ENCODE measurements around the gene LRRC52. TPM values are rescaled to one million over a fixed set of nuclear protein-coding genes. Genes with fewer than 3 reads are reported as not detected.

LRRC52 gene
- total and polyA plus RNA-seq, 9 of the 15 experiments (the other 6 are each of a cell fraction or from before 2014, with no cell fraction given): not detected

GRCh38 chr1:165501970-165502348 is 41.8 kb upstream of the LRRC52 start:
- Histone ChIP-seq H3K36me3 (ENCODE audit: control insufficient read depth, insufficient read depth, low read length) (no peaks in the 10 kb centered on the region), H3K79me2 (ENCODE audit: control insufficient read depth, insufficient read depth, low read length) (no peaks in the 10 kb centered on the region), H3K9me1 (ENCODE audit: control insufficient read depth, insufficient read depth, low read length) (no peaks in the 10 kb centered on the region), H3K4me2 (ENCODE audit: insufficient read depth, low read length) (no peak overlapping the region), H3K9ac (ENCODE audit: insufficient read depth in 1 of 2, low read depth in 2 of 2, low read length in 2 of 2) (no peak overlapping the region), H3K27ac (ENCODE audit: extremely low read depth, low read depth, low read length) (no peak overlapping the region), H2AFZ (ENCODE audit: low read depth, low read length) (no peak overlapping the region), H3K9me3 (replicated peaks; ENCODE audit: control insufficient read depth, insufficient read depth, low read depth, low read length) (no peaks in the 10 kb centered on the region), H4K20me1 (replicated peaks; ENCODE audit: control insufficient read depth, insufficient read depth, low read length) (no peaks in the 10 kb centered on the region), H3K27me3 (ENCODE audit: control insufficient read depth in 2 of 2, insufficient read depth in 2 of 2, low read length in 2 of 2) (0 out of 5 replicates have a peak, but pooled peaks cover 0 to 11% of the 10 kb centered on the region in 2 experiments), H3K4me3 (no peak overlapping the region), H3K4me1 (replicated peaks in 1 of 2; ENCODE audit: control insufficient read depth in 2 of 2, insufficient read depth in 2 of 2, low read length in 2 of 2) (no peaks in the 10 kb centered on the region)
- 1% methylated on average over 3 of the region's 3 CpGs for WGBS (ENCODE audit: insufficient coverage, low coverage, missing lambda C conversion rate)
- ATAC-seq: no peak
- in situ Hi-C loops (cut with MboI): no loop called here
- TF ChIP-seq ZNF398 (CRISPR knock-in tag; IDR thresholded peaks at IDR 0.05) (no peak), ZBED1 (IDR thresholded peaks at IDR 0.05) (no peak), POLR2H (tag; IDR thresholded peaks at IDR 0.05; ENCODE audit: low read depth) (no peak)
- no peak for FAIRE-seq
- POLR2A ChIA-PET: interaction anchor here (0.6 kb wide), 1 partner anchor 96 kb away, joined by 3 read pairs; no protein-coding TSS in a partner anchor
- no peak for DNase-seq (ENCODE audit: extremely low read depth in 1 of 4, low spot score in 3 of 4)
- CTCF ChIA-PET (ENCODE audit: low intra/inter-chr PET ratio): no interaction called here
- no TSS peak for BruUV-seq (replicated peaks)
- intact Hi-C loops (cut with micrococcal nuclease): loop anchor here (5.0 kb wide), 1 partner anchor 40 kb away; the partner anchor contains the start of gene LRRC52

- DNase-seq (ENCODE audit: extremely low read depth in 1 of 4, low spot score in 3 of 4) (no peak), ATAC-seq (no peak), FAIRE-seq (no peak)
- Histone ChIP-seq H3K79me2 (ENCODE audit: control insufficient read depth, insufficient read depth, low read length) (no peaks in the 10 kb centered on the region), H3K9ac (ENCODE audit: insufficient read depth in 1 of 2, low read depth in 2 of 2, low read length in 2 of 2) (no peak overlapping the region), H2AFZ (ENCODE audit: low read depth, low read length) (no peak overlapping the region), H3K27me3 (ENCODE audit: control insufficient read depth in 2 of 2, insufficient read depth in 2 of 2, low read length in 2 of 2) (peaks cover 2 to 7% of the 10 kb centered on the region in 2 experiments; a peak in 4 of 5 replicates), H3K36me3 (ENCODE audit: control insufficient read depth, insufficient read depth, low read length) (no peaks in the 10 kb centered on the region), H3K9me3 (replicated peaks; ENCODE audit: control insufficient read depth, insufficient read depth, low read depth, low read length) (no peaks in the 10 kb centered on the region), H4K20me1 (replicated peaks; ENCODE audit: control insufficient read depth, insufficient read depth, low read length) (no peaks in the 10 kb centered on the region), H3K4me2 (ENCODE audit: insufficient read depth, low read length) (no peak overlapping the region), H3K4me1 (replicated peaks in 1 of 2; ENCODE audit: control insufficient read depth in 2 of 2, insufficient read depth in 2 of 2, low read length in 2 of 2) (no peaks in the 10 kb centered on the region), H3K27ac (ENCODE audit: extremely low read depth, low read depth, low read length) (no peak overlapping the region), H3K9me1 (ENCODE audit: control insufficient read depth, insufficient read depth, low read length) (no peaks in the 10 kb centered on the region), H3K4me3 (no peak overlapping the region)
- CTCF ChIA-PET (ENCODE audit: low intra/inter-chr PET ratio): no interaction called here
- intact Hi-C loops (cut with micrococcal nuclease): no loop called here
- POLR2A ChIA-PET: no interaction called here
- no TSS peak for BruUV-seq (replicated peaks)
- in situ Hi-C loops (cut with MboI): no loop called here
- TF ChIP-seq MAFG (tag; conservative IDR thresholded peaks at IDR 0.05) (peak; percentile 86), ZNF77 (CRISPR knock-in tag; IDR thresholded peaks at IDR 0.05) (no peak), ELF1 (tag; IDR thresholded peaks at IDR 0.05) (no peak), PCBP1 (IDR thresholded peaks at IDR 0.05; ENCODE audit: low read depth, low read length, poor library complexity, severe bottlenecking) (no peak), ZNF316 (IDR thresholded peaks at IDR 0.05) (peak; percentile 32; the same call in 1 of the 2 replicates), NFE2 (IDR thresholded peaks at IDR 0.05; ENCODE audit: low read depth) (peak; percentile 61), MNT (conservative IDR thresholded peaks at IDR 0.05) (no peak), ZNF830 (CRISPR knock-in tag; IDR thresholded peaks at IDR 0.05) (no peak), NFE2L1 (tag; IDR thresholded peaks at IDR 0.05; ENCODE audit: borderline replicate concordance, low read depth) (peak; percentile 57; the same call in 1 of the 2 replicates), MAFK (IDR thresholded peaks at IDR 0.05; ENCODE audit: low read length) (peak; percentile 58; the same call in 1 of the 2 replicates)
Observed at GRCh38 chr1:165507570-165507969, 36.2 kb upstream of the LRRC52 start.
